ENCODE measurements around the gene ZBTB21. TPM values are rescaled to one million over a fixed set of nuclear protein-coding genes. Genes with fewer than 3 reads are reported as not detected.

Gene ZBTB21
- total and polyA plus RNA-seq, 2 of the 8 experiments (the other 6 are each of a cell fraction or from before 2014, with no cell fraction given) = 3.9 to 17.8 TPM

GRCh38 chr21:42051788-42052187 is 41.6 kb upstream of the ZBTB21 start:
- no peak overlapping the region for H3K18ac ChIP-seq (ENCODE audit: extremely low read depth, low read length)
- FAIRE-seq (no peak), DNase-seq (ENCODE audit: low read depth in 1 of 2, low spot score in 2 of 2) (no peak)
- H3K14ac ChIP-seq (ENCODE audit: insufficient read length) = no peak overlapping the region
- no peak overlapping the region for H4K8ac ChIP-seq (ENCODE audit: extremely low read depth, insufficient read depth, low read length)
- no peak overlapping the region for H4K5ac ChIP-seq (ENCODE audit: insufficient read length, low read depth, low read length)
- H3K4ac ChIP-seq (replicated peaks; ENCODE audit: insufficient read length, low read depth, low read length) = no peak overlapping the region
- H3K23me2 ChIP-seq (ENCODE audit: low read depth, low read length) = no peaks in the 10 kb centered on the region
- H3K9me3 ChIP-seq (ENCODE audit: insufficient read depth in 2 of 2, low read depth in 1 of 2, low read length in 1 of 2) = peaks cover 0 to 2% of the 10 kb centered on the region in 2 experiments; a peak in 1 of 4 replicates
- H4K91ac ChIP-seq (replicated peaks; ENCODE audit: insufficient read length, low read length) = no peak overlapping the region
- ChIA-PET CTCF (ENCODE audit: partially characterized antibody) (interaction anchor here (0.9 kb wide), 1 partner anchor 55 kb away, joined by 3 read pairs; no protein-coding TSS in a partner anchor), POLR2A (ENCODE audit: partially characterized antibody) (no interaction called here)
- no peak overlapping the region for H3K56ac ChIP-seq (replicated peaks; ENCODE audit: insufficient read length, low read depth, low read length)
- H3K27ac ChIP-seq (ENCODE audit: low read depth, low read length) = no peak overlapping the region
- no peak overlapping the region for H2BK20ac ChIP-seq (ENCODE audit: low read length)
- no peaks in the 10 kb centered on the region for H3K79me2 ChIP-seq (ENCODE audit: control insufficient read depth in 1 of 2, insufficient read depth in 2 of 2, low read length in 2 of 2)
- H3K36me3 ChIP-seq (ENCODE audit: control insufficient read depth in 2 of 4, insufficient read depth in 4 of 4, low read length in 3 of 4) = no peaks in the 10 kb centered on the region
- H2BK5ac ChIP-seq (ENCODE audit: low read depth, low read length) = no peak overlapping the region
- no peak overlapping the region for H2BK15ac ChIP-seq (ENCODE audit: low read length)
- WGBS, 2 experiments (ENCODE audit: extremely low coverage in 1 of 2, insufficient coverage in 1 of 2, insufficient read length in 1 of 2, insufficient replicate concordance in 2 of 2, low coverage in 1 of 2, low lambda C conversion rate in 2 of 2, missing lambda C conversion rate in 1 of 2) = 91% methylated on average over 9 of the region's 9 CpGs; no CpG with 5 or more reads in 1 of the 2 experiments
- H3K4me3 ChIP-seq (ENCODE audit: extremely low read depth in 1 of 4, insufficient read depth in 2 of 4, low read depth in 3 of 4, low read length in 4 of 4) = no peak overlapping the region
- peaks cover 0 to 4% (median 2%) of the 10 kb centered on the region in 4 experiments; a peak in 2 of 7 replicates for H3K4me1 ChIP-seq (replicated peaks in 1 of 4; ENCODE audit: control insufficient read depth in 3 of 4, insufficient read depth in 4 of 4, low read length in 3 of 4)
- no peaks in the 10 kb centered on the region for H3K79me1 ChIP-seq (ENCODE audit: low read depth, low read length)
- no peaks in the 10 kb centered on the region for H3K27me3 ChIP-seq (replicated peaks in 1 of 4; ENCODE audit: control insufficient read depth in 3 of 4, extremely low read depth in 1 of 4, insufficient read depth in 3 of 4, low read length in 3 of 4)
- TF ChIP-seq YY1 (IDR thresholded peaks at IDR 0.05; ENCODE audit: low read depth, low read length) (no peak), CEBPB (IDR thresholded peaks at IDR 0.05; ENCODE audit: low read depth, low read length) (no peak), ATF2 (IDR thresholded peaks at IDR 0.05; ENCODE audit: low read length) (no peak), FOSL1 (IDR thresholded peaks at IDR 0.05; ENCODE audit: insufficient read depth, low read depth, low read length) (no peak), MAX (IDR thresholded peaks at IDR 0.05) (no peak), TAF7 (optimal IDR thresholded peaks at IDR 0.05; ENCODE audit: borderline replicate concordance, low read depth, low read length) (no peak), NRF1 (IDR thresholded peaks at IDR 0.05; ENCODE audit: low read depth, low read length) (no peak), NANOG (IDR thresholded peaks at IDR 0.05; ENCODE audit: insufficient read depth, low read depth, low read length, poor library complexity, severe bottlenecking) (no peak), TAF1 (IDR thresholded peaks at IDR 0.05; ENCODE audit: low read depth, low read length) (no peak), POU5F1 (IDR thresholded peaks at IDR 0.05; ENCODE audit: low read depth, low read length) (no peak), GABPA (IDR thresholded peaks at IDR 0.05; ENCODE audit: borderline replicate concordance, insufficient read depth, low read length) (no peak), SP4 (IDR thresholded peaks at IDR 0.05; ENCODE audit: low read length) (no peak)
- H2AK5ac ChIP-seq (ENCODE audit: low read depth, low read length) = no peak overlapping the region
- no peak overlapping the region for H3K9ac ChIP-seq (replicated peaks in 1 of 4; ENCODE audit: extremely low read depth in 1 of 4, low read depth in 3 of 4, low read length in 3 of 4)
- H3K4me2 ChIP-seq (ENCODE audit: insufficient read depth in 1 of 2, low read depth in 2 of 2, low read length in 2 of 2) = no peak overlapping the region
- H2BK12ac ChIP-seq (ENCODE audit: low read depth, low read length) = no peak overlapping the region
- H3K23ac ChIP-seq (ENCODE audit: insufficient read length) = no peak overlapping the region
- no peak overlapping the region for H2AFZ ChIP-seq (ENCODE audit: low read length)
- H2BK120ac ChIP-seq (replicated peaks; ENCODE audit: low read depth, low read length) = no peak overlapping the region
- H4K20me1 ChIP-seq (replicated peaks in 1 of 2; ENCODE audit: control insufficient read depth in 1 of 2, insufficient read depth in 2 of 2, low read length in 2 of 2) = no peaks in the 10 kb centered on the region
